ENCODE measurements around the gene KATNIP. TPM values are rescaled to one million over a fixed set of nuclear protein-coding genes. Genes with fewer than 3 reads are reported as not detected.

The KATNIP gene
- total RNA-seq, 4 donors from 2014 or later, result 27.5 to 59.5 (median 37.5) TPM

GRCh38 chr16:27596411-27596810 lies 46.5 kb downstream of the KATNIP start:
- H3K36me3 ChIP-seq, result no peaks in the 10 kb centered on the region
- H3K4me1 ChIP-seq, result no peaks in the 10 kb centered on the region
- DNase-seq, result no peak
- no peak for TF ChIP-seq CTCF (IDR thresholded peaks at IDR 0.05)
- TF ChIP-seq POLR2A (IDR thresholded peaks at IDR 0.05), result no peak
- no peak overlapping the region for H3K27ac ChIP-seq
- H3K4me3 ChIP-seq, result no peak overlapping the region
- no peaks in the 10 kb centered on the region for H3K27me3 ChIP-seq
- no peaks in the 10 kb centered on the region for H3K9me3 ChIP-seq

DNA sequence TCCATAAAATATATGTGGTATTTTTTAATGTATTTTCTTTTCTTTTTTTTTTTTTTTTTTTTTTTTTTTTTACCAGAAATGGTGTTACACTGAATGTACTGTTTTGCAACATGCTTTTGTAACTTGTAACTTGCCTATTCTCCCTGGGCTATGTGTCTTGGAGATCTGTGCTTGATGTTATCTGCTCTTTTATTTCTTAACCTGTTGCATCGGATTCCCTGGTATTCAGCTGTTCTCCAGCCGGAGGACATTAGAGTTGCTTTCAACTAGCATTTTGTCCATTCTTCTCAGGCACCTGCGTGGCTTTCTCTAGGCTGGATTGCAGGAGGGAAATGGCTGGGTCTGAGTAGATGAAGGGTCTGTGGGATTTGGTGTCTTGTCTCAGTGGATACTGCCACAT lies 47.4 kb downstream of the KATNIP start:
- Histone ChIP-seq H3K4me1 (no peaks in the 10 kb centered on the region), H3K36me3 (no peaks in the 10 kb centered on the region), H3K9me3 (no peaks in the 10 kb centered on the region), H3K27ac (no peak overlapping the region), H3K27me3 (no peaks in the 10 kb centered on the region), H3K4me3 (no peak overlapping the region)
- DNase-seq, result no peak
- TF ChIP-seq CTCF (IDR thresholded peaks at IDR 0.05) (no peak), POLR2A (IDR thresholded peaks at IDR 0.05) (no peak)

- H3K4me3 ChIP-seq, result no peak overlapping the region
- no peaks in the 10 kb centered on the region for H3K4me1 ChIP-seq
- DNase-seq, result no peak
- TF ChIP-seq POLR2A (IDR thresholded peaks at IDR 0.05) (no peak), CTCF (IDR thresholded peaks at IDR 0.05) (no peak)
- no peaks in the 10 kb centered on the region for H3K36me3 ChIP-seq
- H3K9me3 ChIP-seq, result no peaks in the 10 kb centered on the region
- H3K27me3 ChIP-seq, result no peaks in the 10 kb centered on the region
- no peak overlapping the region for H3K27ac ChIP-seq
Observed at GRCh38 chr16:27598220-27598619, 48.3 kb downstream of the KATNIP start.

DNA sequence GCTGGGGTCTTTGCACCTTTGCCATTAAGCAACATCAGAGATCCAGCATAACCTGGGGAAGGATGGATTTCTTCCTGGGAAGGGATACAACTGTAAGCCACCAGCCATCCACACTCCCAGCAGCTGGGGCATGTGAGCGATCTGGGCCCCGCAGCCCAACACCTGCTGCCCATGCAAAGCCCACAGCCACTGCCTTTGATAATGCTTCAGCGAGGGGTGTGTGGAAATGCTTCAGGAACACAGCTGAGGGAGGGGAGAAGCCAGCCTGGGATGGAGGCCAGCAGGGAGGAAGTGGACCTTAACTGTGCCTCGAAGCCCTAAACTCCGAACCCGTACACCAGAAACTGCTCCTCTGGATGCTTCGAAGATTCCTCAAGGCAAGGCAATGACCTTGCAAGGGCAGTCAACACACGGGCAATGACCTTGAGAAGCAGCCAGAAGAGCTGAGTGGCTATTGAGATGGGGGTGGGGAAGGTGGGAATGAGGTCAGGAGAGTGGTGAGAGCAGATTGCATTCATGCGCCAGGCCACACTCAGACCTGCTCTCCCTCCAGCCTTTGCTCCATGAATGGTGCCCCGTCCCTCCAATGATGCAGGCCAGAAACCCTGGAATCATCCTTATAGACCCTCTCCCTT lies 49.1 kb downstream of the KATNIP start:
- H3K27ac ChIP-seq, result no peak overlapping the region
- H3K36me3 ChIP-seq, result no peaks in the 10 kb centered on the region
- H3K9me3 ChIP-seq, result no peaks in the 10 kb centered on the region
- no peak for TF ChIP-seq POLR2A (IDR thresholded peaks at IDR 0.05)
- no peak for TF ChIP-seq CTCF (IDR thresholded peaks at IDR 0.05)
- no peaks in the 10 kb centered on the region for H3K27me3 ChIP-seq
- H3K4me3 ChIP-seq, result no peak overlapping the region
- H3K4me1 ChIP-seq, result no peaks in the 10 kb centered on the region
- DNase-seq, result no peak

- no peaks in the 10 kb centered on the region for H3K36me3 ChIP-seq
- no peaks in the 10 kb centered on the region for H3K4me1 ChIP-seq
- H3K9me3 ChIP-seq, result no peaks in the 10 kb centered on the region
- H3K27me3 ChIP-seq, result no peaks in the 10 kb centered on the region
- no peak for TF ChIP-seq POLR2A (IDR thresholded peaks at IDR 0.05)
- no peak for TF ChIP-seq CTCF (IDR thresholded peaks at IDR 0.05)
- DNase-seq, result no peak
- no peak overlapping the region for H3K27ac ChIP-seq
- no peak overlapping the region for H3K4me3 ChIP-seq
Observed at GRCh38 chr16:27599606-27600005, 49.7 kb downstream of the KATNIP start.

Other genes starting within 250 kb of the KATNIP start
- 100 to 1,000 TPM in 1 of 4 donors, 10 to 100 TPM in 3; 32.2 to 104 (median 71.9) TPM for gene IL4R, start 236.2 kb upstream of the KATNIP start, total RNA-seq
- gene IL21R, start 148.0 kb upstream of the KATNIP start, total RNA-seq, result 1 to 10 TPM in 2 of 4 donors, under 1 TPM in 1, not detected in 1; 0.18 to 4.1 (median 1.3) TPM
- 10 to 100 TPM; 49.6 to 80.1 (median 73.0) TPM for gene GTF3C1, start 231 bp upstream of the KATNIP start, total RNA-seq

Data from Peyer's patch (tissue), 4 donors.